ENCODE data around the gene IGF1.

Gene IGF1

DNA sequence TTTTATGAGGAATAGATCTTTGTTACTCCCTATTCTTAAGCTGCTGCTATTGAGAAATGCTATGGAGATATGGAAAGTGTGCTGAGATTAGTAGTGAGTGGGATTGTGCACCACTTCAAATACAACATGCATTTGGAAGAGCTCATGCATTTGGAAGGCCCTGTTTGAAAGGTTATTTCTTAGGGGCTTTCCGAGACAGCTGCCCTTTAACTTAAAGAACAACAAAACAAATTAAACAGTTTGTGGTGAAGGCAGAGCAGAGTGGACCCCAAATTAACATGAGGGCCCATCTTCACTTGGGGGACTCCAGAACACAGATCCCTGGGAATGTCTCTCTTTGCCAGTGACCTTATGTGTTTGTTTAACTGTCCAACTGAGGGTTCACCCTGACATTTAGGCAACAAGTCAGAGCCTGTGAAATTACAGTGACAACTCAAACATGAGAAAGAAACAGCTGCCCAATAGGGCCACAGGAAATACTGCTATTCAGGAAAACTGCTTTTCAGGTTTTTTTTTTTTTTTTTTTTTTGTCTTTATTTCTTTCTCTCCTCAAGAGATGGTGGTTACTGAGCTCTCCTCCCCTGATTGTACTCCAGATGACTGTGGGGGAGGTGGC, 41.4 kb upstream of the IGF1 start:
- Histone ChIP-seq H3K4me3 (ENCODE audit: low read depth, low read length) (no peak overlapping the region), H3K27ac (ENCODE audit: extremely low read depth, low read depth, low read length) (no peak overlapping the region), H3K36me3 (ENCODE audit: control insufficient read depth in 2 of 2, insufficient read depth in 1 of 2, low read length in 2 of 2) (no peaks in the 10 kb centered on the region), H3K9me3 (ENCODE audit: control insufficient read depth, insufficient read depth, low read depth, low read length) (no peaks in the 10 kb centered on the region), H3K4me1 (ENCODE audit: control insufficient read depth, insufficient read depth, low read length) (no peaks in the 10 kb centered on the region)
- POLR2A ChIA-PET: no interaction called here
- CTCF ChIA-PET: no interaction called here
- TF ChIP-seq GFI1B (tag by site-specific recombination; IDR thresholded peaks at IDR 0.05): no peak
- TF ChIP-seq ZNF776 (tag by site-specific recombination; IDR thresholded peaks at IDR 0.05; ENCODE audit: borderline replicate concordance): no peak
- TF ChIP-seq ZNF792 (tag by site-specific recombination; IDR thresholded peaks at IDR 0.05): no peak
- no peak for TF ChIP-seq OSR2 (tag by site-specific recombination; IDR thresholded peaks at IDR 0.05)
- TF ChIP-seq, protein P1, sequence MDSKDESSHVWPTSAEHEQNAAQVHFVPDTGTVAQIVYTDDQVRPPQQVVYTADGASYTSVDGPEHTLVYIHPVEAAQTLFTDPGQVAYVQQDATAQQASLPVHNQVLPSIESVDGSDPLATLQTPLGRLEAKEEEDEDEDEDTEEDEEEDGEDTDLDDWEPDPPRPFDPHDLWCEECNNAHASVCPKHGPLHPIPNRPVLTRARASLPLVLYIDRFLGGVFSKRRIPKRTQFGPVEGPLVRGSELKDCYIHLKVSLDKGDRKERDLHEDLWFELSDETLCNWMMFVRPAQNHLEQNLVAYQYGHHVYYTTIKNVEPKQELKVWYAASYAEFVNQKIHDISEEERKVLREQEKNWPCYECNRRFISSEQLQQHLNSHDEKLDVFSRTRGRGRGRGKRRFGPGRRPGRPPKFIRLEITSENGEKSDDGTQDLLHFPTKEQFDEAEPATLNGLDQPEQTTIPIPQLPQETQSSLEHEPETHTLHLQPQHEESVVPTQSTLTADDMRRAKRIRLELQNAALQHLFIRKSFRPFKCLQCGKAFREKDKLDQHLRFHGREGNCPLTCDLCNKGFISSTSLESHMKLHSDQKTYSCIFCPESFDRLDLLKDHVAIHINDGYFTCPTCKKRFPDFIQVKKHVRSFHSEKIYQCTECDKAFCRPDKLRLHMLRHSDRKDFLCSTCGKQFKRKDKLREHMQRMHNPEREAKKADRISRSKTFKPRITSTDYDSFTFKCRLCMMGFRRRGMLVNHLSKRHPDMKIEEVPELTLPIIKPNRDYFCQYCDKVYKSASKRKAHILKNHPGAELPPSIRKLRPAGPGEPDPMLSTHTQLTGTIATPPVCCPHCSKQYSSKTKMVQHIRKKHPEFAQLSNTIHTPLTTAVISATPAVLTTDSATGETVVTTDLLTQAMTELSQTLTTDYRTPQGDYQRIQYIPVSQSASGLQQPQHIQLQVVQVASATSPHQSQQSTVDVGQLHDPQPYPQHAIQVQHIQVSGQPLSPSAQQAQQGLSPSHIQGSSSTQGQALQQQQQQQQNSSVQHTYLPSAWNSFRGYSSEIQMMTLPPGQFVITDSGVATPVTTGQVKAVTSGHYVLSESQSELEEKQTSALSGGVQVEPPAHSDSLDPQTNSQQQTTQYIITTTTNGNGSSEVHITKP (tag by site-specific recombination; IDR thresholded peaks at IDR 0.05): no peak
- TF ChIP-seq PRDM6 (tag by site-specific recombination; IDR thresholded peaks at IDR 0.05): no peak
- no peak for TF ChIP-seq ZFP41 (tag by site-specific recombination; IDR thresholded peaks at IDR 0.05; ENCODE audit: borderline replicate concordance)
- TF ChIP-seq, protein P2, sequence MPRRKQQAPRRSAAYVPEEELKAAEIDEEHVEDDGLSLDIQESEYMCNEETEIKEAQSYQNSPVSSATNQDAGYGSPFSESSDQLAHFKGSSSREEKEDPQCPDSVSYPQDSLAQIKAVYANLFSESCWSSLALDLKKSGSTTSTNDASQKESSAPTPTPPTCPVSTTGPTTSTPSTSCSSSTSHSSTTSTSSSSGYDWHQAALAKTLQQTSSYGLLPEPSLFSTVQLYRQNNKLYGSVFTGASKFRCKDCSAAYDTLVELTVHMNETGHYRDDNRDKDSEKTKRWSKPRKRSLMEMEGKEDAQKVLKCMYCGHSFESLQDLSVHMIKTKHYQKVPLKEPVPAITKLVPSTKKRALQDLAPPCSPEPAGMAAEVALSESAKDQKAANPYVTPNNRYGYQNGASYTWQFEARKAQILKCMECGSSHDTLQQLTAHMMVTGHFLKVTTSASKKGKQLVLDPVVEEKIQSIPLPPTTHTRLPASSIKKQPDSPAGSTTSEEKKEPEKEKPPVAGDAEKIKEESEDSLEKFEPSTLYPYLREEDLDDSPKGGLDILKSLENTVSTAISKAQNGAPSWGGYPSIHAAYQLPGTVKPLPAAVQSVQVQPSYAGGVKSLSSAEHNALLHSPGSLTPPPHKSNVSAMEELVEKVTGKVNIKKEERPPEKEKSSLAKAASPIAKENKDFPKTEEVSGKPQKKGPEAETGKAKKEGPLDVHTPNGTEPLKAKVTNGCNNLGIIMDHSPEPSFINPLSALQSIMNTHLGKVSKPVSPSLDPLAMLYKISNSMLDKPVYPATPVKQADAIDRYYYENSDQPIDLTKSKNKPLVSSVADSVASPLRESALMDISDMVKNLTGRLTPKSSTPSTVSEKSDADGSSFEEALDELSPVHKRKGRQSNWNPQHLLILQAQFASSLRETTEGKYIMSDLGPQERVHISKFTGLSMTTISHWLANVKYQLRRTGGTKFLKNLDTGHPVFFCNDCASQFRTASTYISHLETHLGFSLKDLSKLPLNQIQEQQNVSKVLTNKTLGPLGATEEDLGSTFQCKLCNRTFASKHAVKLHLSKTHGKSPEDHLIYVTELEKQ (tag by site-specific recombination; IDR thresholded peaks at IDR 0.05; ENCODE audit: borderline replicate concordance): no peak

DNA sequence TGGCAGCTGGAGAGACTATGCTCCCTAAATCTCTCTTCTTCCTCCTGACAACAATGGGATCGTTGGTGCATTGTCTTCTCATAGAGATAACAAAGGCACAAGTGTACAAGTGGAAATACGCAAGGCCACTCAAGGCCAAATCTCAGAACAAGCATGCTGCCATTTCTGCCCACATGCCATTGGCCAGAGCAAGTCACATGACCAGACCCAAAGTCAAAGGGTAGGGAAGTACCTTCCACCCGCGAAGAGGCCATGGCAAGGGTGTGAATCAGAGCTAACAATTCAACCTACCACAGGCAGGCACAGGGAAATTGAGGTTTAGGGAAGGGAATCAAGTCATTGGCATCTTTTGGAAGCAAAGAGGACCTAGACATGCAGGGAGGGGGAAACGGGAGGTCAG, 38.5 kb upstream of the IGF1 start:
- H3K27ac ChIP-seq (ENCODE audit: extremely low read depth, low read depth, low read length): no peak overlapping the region
- no peaks in the 10 kb centered on the region for H3K4me1 ChIP-seq (ENCODE audit: control insufficient read depth, insufficient read depth, low read length)
- no peaks in the 10 kb centered on the region for H3K36me3 ChIP-seq (ENCODE audit: control insufficient read depth in 2 of 2, insufficient read depth in 1 of 2, low read length in 2 of 2)
- CTCF ChIA-PET: no interaction called here
- H3K9me3 ChIP-seq (ENCODE audit: control insufficient read depth, insufficient read depth, low read depth, low read length): no peaks in the 10 kb centered on the region
- H3K4me3 ChIP-seq (ENCODE audit: low read depth, low read length): no peak overlapping the region
- no peak for TF ChIP-seq ZNF138 (tag by site-specific recombination; IDR thresholded peaks at IDR 0.05; ENCODE audit: borderline replicate concordance)
- TF ChIP-seq ZNF433 (tag by site-specific recombination; IDR thresholded peaks at IDR 0.05; ENCODE audit: low read depth): no peak
- no peak for TF ChIP-seq FEZF1 (tag by site-specific recombination; IDR thresholded peaks at IDR 0.05)
- TF ChIP-seq, protein P3, sequence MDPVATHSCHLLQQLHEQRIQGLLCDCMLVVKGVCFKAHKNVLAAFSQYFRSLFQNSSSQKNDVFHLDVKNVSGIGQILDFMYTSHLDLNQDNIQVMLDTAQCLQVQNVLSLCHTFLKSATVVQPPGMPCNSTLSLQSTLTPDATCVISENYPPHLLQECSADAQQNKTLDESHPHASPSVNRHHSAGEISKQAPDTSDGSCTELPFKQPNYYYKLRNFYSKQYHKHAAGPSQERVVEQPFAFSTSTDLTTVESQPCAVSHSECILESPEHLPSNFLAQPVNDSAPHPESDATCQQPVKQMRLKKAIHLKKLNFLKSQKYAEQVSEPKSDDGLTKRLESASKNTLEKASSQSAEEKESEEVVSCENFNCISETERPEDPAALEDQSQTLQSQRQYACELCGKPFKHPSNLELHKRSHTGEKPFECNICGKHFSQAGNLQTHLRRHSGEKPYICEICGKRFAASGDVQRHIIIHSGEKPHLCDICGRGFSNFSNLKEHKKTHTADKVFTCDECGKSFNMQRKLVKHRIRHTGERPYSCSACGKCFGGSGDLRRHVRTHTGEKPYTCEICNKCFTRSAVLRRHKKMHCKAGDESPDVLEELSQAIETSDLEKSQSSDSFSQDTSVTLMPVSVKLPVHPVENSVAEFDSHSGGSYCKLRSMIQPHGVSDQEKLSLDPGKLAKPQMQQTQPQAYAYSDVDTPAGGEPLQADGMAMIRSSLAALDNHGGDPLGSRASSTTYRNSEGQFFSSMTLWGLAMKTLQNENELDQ (tag by site-specific recombination; IDR thresholded peaks at IDR 0.05; ENCODE audit: low read depth): no peak
- no peak for TF ChIP-seq WT1 (tag by site-specific recombination; IDR thresholded peaks at IDR 0.05)
- no peak for TF ChIP-seq ZNF24 (tag by site-specific recombination; IDR thresholded peaks at IDR 0.05)
- TF ChIP-seq YY1 (tag by site-specific recombination; IDR thresholded peaks at IDR 0.05): no peak
- no peak for TF ChIP-seq ZNF341 (tag by site-specific recombination; IDR thresholded peaks at IDR 0.05; ENCODE audit: low read depth)
- TF ChIP-seq ZNF624 (tag by site-specific recombination; IDR thresholded peaks at IDR 0.05): no peak
- no peak for TF ChIP-seq ZNF184 (tag by site-specific recombination; IDR thresholded peaks at IDR 0.05)
- no peak for TF ChIP-seq ZNF473 (tag by site-specific recombination; IDR thresholded peaks at IDR 0.05)
- no peak for TF ChIP-seq ZNF354C (tag by site-specific recombination; IDR thresholded peaks at IDR 0.05; ENCODE audit: borderline replicate concordance, low read depth)
- no peak for TF ChIP-seq ZNF529 (tag by site-specific recombination; IDR thresholded peaks at IDR 0.05; ENCODE audit: insufficient replicate concordance)
- no peak for TF ChIP-seq ZNF2 (tag by site-specific recombination; IDR thresholded peaks at IDR 0.05)
- TF ChIP-seq ZNF707 (tag by site-specific recombination; IDR thresholded peaks at IDR 0.05): no peak
- POLR2A ChIA-PET: no interaction called here

All from HEK293 (cell line).